Epithelial cell of esophagus (primary cell): ENCODE data around the gene ZNF473.

Source experiments
- DNase-seq: peaks from one replicate; pipeline ENCODE4 v3.0.0; 2010; ENCODE audit warnings: low read depth
- H3K4me3 ChIP-seq: 2 replicates; pipeline ENCODE4 v1.5.1; 2011; ENCODE audit warnings: mild to moderate bottlenecking, low read length, control low read depth
- CTCF ChIP-seq: IDR thresholded peaks from 2 replicates; pipeline ENCODE4 v1.5.1; 2011; ENCODE audit warnings: low read depth, mild to moderate bottlenecking, low read length, control low read depth, inconsistent platforms; ENCODE audit not compliant: insufficient read depth; ENCODE audit errors: missing control alignments

The ZNF473 gene

GRCh38 chr19:50003254-50003788 lies 22.5 kb upstream of the ZNF473 start:
- no peak overlapping the region for H3K4me3 ChIP-seq
- DNase-seq: no peak
- no peak for TF ChIP-seq CTCF

- DNase-seq: peak; percentile 92
- no peak for TF ChIP-seq CTCF
- no peak overlapping the region for H3K4me3 ChIP-seq
These were observed 21.9 kb upstream of the ZNF473 start for GRCh38 chr19:50003810-50004419.

- no peak for TF ChIP-seq CTCF
- H3K4me3 ChIP-seq: no peak overlapping the region
- no peak for DNase-seq
These were observed 20.4 kb upstream of the ZNF473 start for GRCh38 chr19:50005428-50005827.

- H3K4me3 ChIP-seq: no peak overlapping the region
- DNase-seq: no peak
- no peak for TF ChIP-seq CTCF
These were observed 18.6 kb upstream of the ZNF473 start for GRCh38 chr19:50007170-50007569.

GRCh38 chr19:50007947-50008346 lies 17.9 kb upstream of the ZNF473 start:
- no peak for TF ChIP-seq CTCF
- no peak for DNase-seq
- no peak overlapping the region for H3K4me3 ChIP-seq

GRCh38 chr19:50008532-50008931 lies 17.3 kb upstream of the ZNF473 start:
- no peak for TF ChIP-seq CTCF
- DNase-seq: no peak
- no peak overlapping the region for H3K4me3 ChIP-seq

GRCh38 chr19:50016225-50016807 lies 9.5 kb upstream of the ZNF473 start:
- DNase-seq: no peak
- no peak for TF ChIP-seq CTCF
- no peak overlapping the region for H3K4me3 ChIP-seq
